WTC11 (cell line): ENCODE data around the gene MOB3B. TPM values are rescaled to one million over a fixed set of nuclear protein-coding genes. Genes with fewer than 3 reads are reported as not detected.

ENCODE experiments used
- ATAC-seq: fragments of 200-7000 bp; cut with Tn5 transposase; 2 replicates; pipeline ENCODE4 v1.10.0; 2021; ENCODE audit warnings: mild to moderate bottlenecking, moderate library complexity
- CTCF ChIA-PET: fragments of 300-600 bp; sonication (Branson Sonifier 250); formaldehyde crosslinking; loops from one replicate; lab custom pipeline; 2021; ENCODE audit warnings: antibody characterized with exemption; lab: Charles Lee
- POLR2A ChIA-PET: fragments of 350-600 bp; sonication (Branson Sonifier 250); formaldehyde crosslinking; loops from one replicate; lab custom pipeline; 2021; ENCODE audit warnings: antibody characterized with exemption; lab: Charles Lee
- DNase-seq: peaks from one replicate; pipeline ENCODE4 v3.0.0; 2021; ENCODE audit warnings: low spot score
- H3K27ac Mint-ChIP-seq: 2 replicates; pipeline ENCODE4 v1.8.0; 2021; ENCODE audit warnings: mixed read lengths
- H3K27me3 Mint-ChIP-seq: 2 replicates; pipeline ENCODE4 v1.8.0; 2021; ENCODE audit warnings: low read depth, mild to moderate bottlenecking, moderate library complexity, mixed read lengths
- H3K36me3 Mint-ChIP-seq: 2 replicates; pipeline ENCODE4 v1.8.0; 2021; ENCODE audit warnings: mixed read lengths
- H3K4me1 Mint-ChIP-seq: 2 replicates; pipeline ENCODE4 v1.8.0; 2022; ENCODE audit warnings: mixed read lengths
- H3K4me3 Mint-ChIP-seq: 2 replicates; pipeline ENCODE4 v1.8.0; 2021; ENCODE audit warnings: mild to moderate bottlenecking, moderate library complexity, mixed read lengths
- H3K9me3 Mint-ChIP-seq: 2 replicates; pipeline ENCODE4 v1.8.0; 2021; ENCODE audit warnings: mixed read lengths
- ARID4B ChIP-seq: sonication (generic); formaldehyde crosslinking; IDR thresholded peaks from 2 replicates; pipeline ENCODE4 v1.8.0; 2023; ENCODE audit warnings: missing genetic modification reagents, mild to moderate bottlenecking, borderline replicate concordance
- ATF6 ChIP-seq: sonication (generic); formaldehyde crosslinking; IDR thresholded peaks from 2 replicates; pipeline ENCODE4 v1.8.1; 2023; ENCODE audit warnings: mild to moderate bottlenecking, missing genetic modification reagents
- CTCF ChIP-seq: fragments of 200-600 bp; IDR thresholded peaks from 2 replicates; pipeline ENCODE4 v1.8.0; 2022; ENCODE audit warnings: antibody characterized with exemption
- E2F4 ChIP-seq: sonication (generic); formaldehyde crosslinking; IDR thresholded peaks from 2 replicates; pipeline ENCODE4 v1.8.1; 2022; ENCODE audit warnings: low read depth, mild to moderate bottlenecking, moderate library complexity, missing genetic modification reagents, borderline replicate concordance
- ESRRA ChIP-seq: sonication (generic); formaldehyde crosslinking; IDR thresholded peaks from 2 replicates; pipeline ENCODE4 v1.8.1; 2022; ENCODE audit warnings: mild to moderate bottlenecking, missing genetic modification reagents, borderline replicate concordance
- ETV6 ChIP-seq: sonication (generic); formaldehyde crosslinking; IDR thresholded peaks from 2 replicates; pipeline ENCODE4 v1.8.1; 2022; ENCODE audit warnings: mild to moderate bottlenecking, missing genetic modification reagents
- FOXJ3 ChIP-seq: sonication (generic); formaldehyde crosslinking; IDR thresholded peaks from 2 replicates; pipeline ENCODE4 v1.9.0; 2021; ENCODE audit warnings: missing genetic modification reagents, mild to moderate bottlenecking, borderline replicate concordance
- FOXK1 ChIP-seq: sonication (generic); formaldehyde crosslinking; IDR thresholded peaks from 2 replicates; pipeline ENCODE4 v1.8.0; 2022; ENCODE audit warnings: mild to moderate bottlenecking, moderate library complexity, missing genetic modification reagents
- GABPB1 ChIP-seq: sonication (generic); formaldehyde crosslinking; IDR thresholded peaks from 2 replicates; pipeline ENCODE4 v1.8.1; 2023; ENCODE audit warnings: mild to moderate bottlenecking, missing genetic modification reagents
- GTF2I ChIP-seq: fragments of 250-450 bp; sonication (Bioruptor Pico); conservative IDR thresholded peaks from 2 replicates; pipeline ENCODE4 v1.4.0; 2021; ENCODE audit warnings: mild to moderate bottlenecking
- IRF1 ChIP-seq: sonication (generic); formaldehyde crosslinking; IDR thresholded peaks from 2 replicates; pipeline ENCODE4 v1.8.0; 2023; ENCODE audit warnings: missing genetic modification reagents
- RORB ChIP-seq: fragments of 250-450 bp; sonication (Bioruptor Pico); IDR thresholded peaks from 2 replicates; pipeline ENCODE4 v1.9.0; 2021; ENCODE audit warnings: mild to moderate bottlenecking
- TEAD1 ChIP-seq: sonication (generic); formaldehyde crosslinking; IDR thresholded peaks from 2 replicates; pipeline ENCODE4 v1.8.0; 2022; ENCODE audit warnings: mild to moderate bottlenecking, missing genetic modification reagents
- TEAD4 ChIP-seq: sonication (generic); formaldehyde crosslinking; IDR thresholded peaks from 2 replicates; pipeline ENCODE4 v1.8.0; 2022; ENCODE audit warnings: mild to moderate bottlenecking, missing genetic modification reagents
- ZBTB21 ChIP-seq: sonication (generic); formaldehyde crosslinking; IDR thresholded peaks from 2 replicates; pipeline ENCODE4 v1.8.1; 2023; ENCODE audit warnings: mild to moderate bottlenecking, missing genetic modification reagents, borderline replicate concordance
- total RNA-seq: library from RNA; stranded (reverse); gene quantifications from 3 replicates; pipeline ENCODE4 v1.2.3, GENCODE V29; 2021
- TF ChIP-seq, protein P1 (sequence below): sonication (generic); formaldehyde crosslinking; IDR thresholded peaks from 2 replicates; pipeline ENCODE4 v1.8.0; 2022; ENCODE audit warnings: mild to moderate bottlenecking, missing genetic modification reagents
- TF ChIP-seq, protein P2 (sequence below): sonication (generic); formaldehyde crosslinking; IDR thresholded peaks from 2 replicates; pipeline ENCODE4 v1.8.1; 2022; ENCODE audit warnings: low read depth, missing genetic modification reagents, borderline replicate concordance

Gene MOB3B
- total RNA-seq, 1 experiment from 2014 or later = 25.1 TPM

- TF ChIP-seq ATF6 (CRISPR knock-in tag) (no peak), TEAD4 (CRISPR knock-in tag) (no peak), ESRRA (CRISPR knock-in tag) (no peak), ZBTB21 (CRISPR knock-in tag) (no peak), FOXK1 (CRISPR knock-in tag) (no peak), IRF1 (CRISPR knock-in tag) (no peak), RORB (no peak), GABPB1 (no peak), TEAD1 (CRISPR knock-in tag) (no peak)
- TF ChIP-seq, protein P1, sequence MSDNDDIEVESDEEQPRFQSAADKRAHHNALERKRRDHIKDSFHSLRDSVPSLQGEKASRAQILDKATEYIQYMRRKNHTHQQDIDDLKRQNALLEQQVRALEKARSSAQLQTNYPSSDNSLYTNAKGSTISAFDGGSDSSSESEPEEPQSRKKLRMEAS (CRISPR knock-in tag) = no peak
Observed at GRCh38 chr9:27533311-27533710, 3.7 kb upstream of the MOB3B start (continued).

DNA sequence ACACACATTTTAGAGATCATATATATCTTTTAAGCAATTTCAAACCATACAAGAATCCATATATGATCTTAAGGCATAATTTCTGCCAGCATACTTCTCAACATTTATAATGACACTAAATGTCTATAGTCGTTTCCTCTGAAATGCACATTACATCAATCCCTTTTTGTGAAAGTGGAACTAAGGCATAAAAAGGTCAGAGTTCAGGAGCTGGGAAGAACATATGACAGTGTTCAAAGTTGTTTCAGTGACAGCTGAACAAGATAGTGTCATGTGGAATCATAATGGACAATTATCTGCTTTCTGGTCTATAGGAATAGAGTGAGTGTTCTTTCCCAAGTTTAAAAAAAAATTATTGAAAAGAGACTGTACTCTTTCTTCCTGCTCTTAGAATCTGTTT lies 2.4 kb upstream of the MOB3B start:
- CTCF ChIA-PET = no interaction called here

More for the DNA sequence above, 2.4 kb upstream of the MOB3B start:
- no peak overlapping the region for H3K27ac Mint-ChIP-seq
- no peak for TF ChIP-seq ARID4B
- TF ChIP-seq CTCF = no peak
- TF ChIP-seq GABPB1 = no peak
- TF ChIP-seq E2F4 (CRISPR knock-in tag) = no peak
- TF ChIP-seq, protein P1 (CRISPR knock-in tag) = no peak
- TF ChIP-seq ETV6 = no peak
- TF ChIP-seq, protein P2, sequence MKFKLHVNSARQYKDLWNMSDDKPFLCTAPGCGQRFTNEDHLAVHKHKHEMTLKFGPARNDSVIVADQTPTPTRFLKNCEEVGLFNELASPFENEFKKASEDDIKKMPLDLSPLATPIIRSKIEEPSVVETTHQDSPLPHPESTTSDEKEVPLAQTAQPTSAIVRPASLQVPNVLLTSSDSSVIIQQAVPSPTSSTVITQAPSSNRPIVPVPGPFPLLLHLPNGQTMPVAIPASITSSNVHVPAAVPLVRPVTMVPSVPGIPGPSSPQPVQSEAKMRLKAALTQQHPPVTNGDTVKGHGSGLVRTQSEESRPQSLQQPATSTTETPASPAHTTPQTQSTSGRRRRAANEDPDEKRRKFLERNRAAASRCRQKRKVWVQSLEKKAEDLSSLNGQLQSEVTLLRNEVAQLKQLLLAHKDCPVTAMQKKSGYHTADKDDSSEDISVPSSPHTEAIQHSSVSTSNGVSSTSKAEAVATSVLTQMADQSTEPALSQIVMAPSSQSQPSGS (CRISPR knock-in tag) = no peak
- TF ChIP-seq FOXJ3 (CRISPR knock-in tag) = no peak
- no peak for TF ChIP-seq GTF2I
- no peaks in the 10 kb centered on the region; the same call in 1 of the 2 replicates for H3K36me3 Mint-ChIP-seq
- no peak for ATAC-seq
- H3K27me3 Mint-ChIP-seq = peaks cover 3% of the 10 kb centered on the region; the same call in 1 of the 2 replicates
- no peaks in the 10 kb centered on the region for H3K9me3 Mint-ChIP-seq
- POLR2A ChIA-PET = no interaction called here
- no peak for DNase-seq
- peaks cover 46% of the 10 kb centered on the region for H3K4me1 Mint-ChIP-seq
- H3K4me3 Mint-ChIP-seq = no peak overlapping the region
